ENCODE results near the gene LRR1.

- no peak for TF ChIP-seq POLR2AphosphoS5 (IDR thresholded peaks at IDR 0.05; ENCODE audit: low read depth, low read length)
- no peak for TF ChIP-seq REST (IDR thresholded peaks at IDR 0.05; ENCODE audit: insufficient read depth in 1 of 2, low read depth in 2 of 2, low read length in 2 of 2)
Observed at GRCh38 chr14:49551569-49551968, 47.2 kb upstream of the LRR1 start.
